Spleen (tissue), 7 donors: ENCODE measurements around the gene CYP1A1.

Experiments used
- CTCF ChIP-seq, 11 experiments: fragments of 200-600 bp in 7 of 11; fragments of 450-650 bp in 4 of 11; sonication (generic) in 4 of 11; IDR thresholded peaks in 8 of 11; conservative IDR thresholded peaks in 3 of 11; 1 replicate in 7 of 11; 2 replicates in 4 of 11; pipeline versions ENCODE4 v1.4.0 to v1.8.0; 2016 to 2021; ENCODE audit warnings: antibody characterized with exemption in 11 of 11, inconsistent platforms in 4 of 11, mild to moderate bottlenecking in 1 of 11
- POLR2A ChIP-seq, 3 donors: fragments of 450-650 bp; IDR thresholded peaks; one replicate each; pipeline ENCODE4 v1.5.1; 2017; ENCODE audit warnings: antibody characterized with exemption in 3 of 3, mild to moderate bottlenecking in 1 of 3
- POLR2AphosphoS5 ChIP-seq, 3 donors: sonication (generic); formaldehyde crosslinking; IDR thresholded peaks; one replicate each; pipeline ENCODE4 v1.5.1; 2017; ENCODE audit warnings: antibody characterized with exemption in 3 of 3
- donor health status: DM: no; HTN: no; CAD: no; lungs with moderate emphysema.
- donor health status: DM: no; HTN: no; CAD: no.
- donor health status: DM: no; HTN: no; CAD: no.

GRCh38 chr15:74749832-74750231 lies 24.5 kb upstream of the CYP1A1 start:
- no peak for TF ChIP-seq CTCF (IDR thresholded peaks at IDR 0.05 in 8 of 11, conservative IDR thresholded peaks at IDR 0.05 in 3 of 11)
- no peak for TF ChIP-seq POLR2A (IDR thresholded peaks at IDR 0.05)
- TF ChIP-seq POLR2AphosphoS5 (IDR thresholded peaks at IDR 0.05) = no peak
